PC-9 (cell line): Measurements from ENCODE around the gene KCNIP1. TPM values are rescaled to one million over a fixed set of nuclear protein-coding genes. Genes with fewer than 3 reads are reported as not detected.

Experiments used
- BruUV-seq: library from RNA; stranded (reverse); fragments of 400-500 nt; replicated peaks from 2 replicates; lab custom pipeline; 2021; lab: Mats Ljungman, UMichigan
- CTCF ChIA-PET: fragments of 300-600 bp; sonication (Branson Sonifier 250); formaldehyde crosslinking; loops from one replicate; lab custom pipeline; 2022; ENCODE audit warnings: antibody characterized with exemption; lab: Charles Lee
- POLR2A ChIA-PET: fragments of 300-600 bp; sonication (Branson Sonifier 250); formaldehyde crosslinking; loops from one replicate; lab custom pipeline; 2022; ENCODE audit warnings: antibody characterized with exemption; ENCODE audit not compliant: unreplicated experiment; lab: Charles Lee
- DNase-seq, 2 experiments: peaks; one replicate each; pipeline versions ENCODE4 v3.0.0 to v3.0.0-alpha.2; 2015 to 2022; ENCODE audit warnings: mixed read lengths in 1 of 2
- H2AFZ ChIP-seq: fragments of 200-600 bp; sonication (generic); 2 replicates; pipeline ENCODE4 v1.8.1; 2017; ENCODE audit warnings: antibody characterized with exemption
- H3F3A ChIP-seq: fragments of 200-600 bp; sonication (generic); 2 replicates; pipeline ENCODE4 v1.8.1; 2017; ENCODE audit warnings: antibody characterized with exemption, mild to moderate bottlenecking, low read depth; ENCODE audit not compliant: insufficient read depth
- H3K27ac ChIP-seq: fragments of 200-600 bp; sonication (generic); 2 replicates; pipeline ENCODE4 v1.6.1; 2016; ENCODE audit warnings: mixed run types
- H3K27me3 ChIP-seq: fragments of 200-600 bp; sonication (generic); 2 replicates; pipeline ENCODE4 v1.6.1; 2016; ENCODE audit warnings: low read depth, mixed run types; ENCODE audit not compliant: insufficient read depth
- H3K36me3 ChIP-seq: fragments of 200-600 bp; sonication (generic); 2 replicates; pipeline ENCODE4 v1.6.1; 2016; ENCODE audit warnings: low read depth, mixed run types
- H3K4me1 ChIP-seq: fragments of 200-600 bp; sonication (generic); replicated peaks from 2 replicates; pipeline ENCODE4 v1.6.1; 2016; ENCODE audit warnings: mixed run types; ENCODE audit not compliant: insufficient read depth
- H3K4me2 ChIP-seq: fragments of 200-600 bp; sonication (generic); 2 replicates; pipeline ENCODE4 v1.6.1; 2017; ENCODE audit warnings: mixed run types
- H3K4me3 ChIP-seq: fragments of 200-600 bp; sonication (generic); 2 replicates; pipeline ENCODE4 v1.6.1; 2016; ENCODE audit warnings: mixed run types
- H3K79me2 ChIP-seq: fragments of 200-600 bp; sonication (generic); 2 replicates; pipeline ENCODE4 v1.6.1; 2017; ENCODE audit warnings: low read depth, mixed run types
- H3K9me2 ChIP-seq: fragments of 200-600 bp; sonication (generic); 2 replicates; pipeline ENCODE4 v1.8.1; 2017; ENCODE audit warnings: mild to moderate bottlenecking; ENCODE audit not compliant: insufficient read depth
- H3K9me3 ChIP-seq: fragments of 200-600 bp; sonication (generic); 2 replicates; pipeline ENCODE4 v1.8.1; 2016; ENCODE audit warnings: low read depth; ENCODE audit not compliant: insufficient read depth
- H4K20me1 ChIP-seq: fragments of 200-600 bp; sonication (generic); 2 replicates; pipeline ENCODE4 v1.8.1; 2017; ENCODE audit not compliant: insufficient read depth
- EZH2 ChIP-seq: fragments of 200-600 bp; sonication (generic); IDR thresholded peaks from 2 replicates; pipeline ENCODE4 v1.8.0; 2017; ENCODE audit warnings: antibody characterized with exemption, low read depth
- intact Hi-C: fragments of 100-400 bp; cut with micrococcal nuclease; formaldehyde crosslinking; loops from one replicate; pipeline ENCODE4 v1.10.0; 2022; ENCODE audit not compliant: unreplicated experiment
- total RNA-seq: library from RNA; stranded (reverse); gene quantifications from 2 replicates; pipeline ENCODE4 v1.2.3, GENCODE V29; 2021
- TF ChIP-seq, protein P1 (sequence below): fragments of 200-600 bp; sonication (generic); conservative IDR thresholded peaks from 2 replicates; pipeline ENCODE4 v1.6.1; 2017; ENCODE audit warnings: mixed run types, antibody characterized with exemption, mild to moderate bottlenecking, moderate library complexity

The KCNIP1 gene
- total RNA-seq, 1 experiment from 2014 or later: not detected

DNA sequence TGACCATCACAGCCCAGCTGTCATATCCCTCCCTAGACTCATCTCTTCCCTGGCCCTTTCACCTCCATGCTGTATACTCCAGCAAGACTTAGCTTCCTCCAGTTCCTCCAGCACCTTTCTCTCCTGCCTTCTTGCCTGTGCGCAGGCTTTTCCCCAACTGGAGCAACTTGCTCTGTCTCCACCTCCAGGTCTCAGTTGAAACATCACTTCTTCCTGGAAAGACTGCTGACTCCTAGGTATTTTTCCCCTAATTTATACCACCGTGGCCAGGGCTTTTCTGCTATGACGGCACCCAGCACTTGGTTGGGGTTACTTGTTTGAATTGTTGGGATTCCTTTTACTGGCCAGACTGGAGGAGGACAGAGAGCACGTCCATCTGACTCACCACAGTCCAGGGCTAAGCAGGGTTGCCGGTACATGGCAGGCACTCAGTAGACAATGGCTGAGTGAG lies 67.5 kb downstream of the KCNIP1 start:
- CTCF ChIA-PET: no interaction called here
- H3K4me1 ChIP-seq: peaks cover 32% of the 10 kb centered on the region
- H3F3A ChIP-seq: peaks cover 26% of the 10 kb centered on the region
- H4K20me1 ChIP-seq: no peaks in the 10 kb centered on the region
- peak overlapping the region; percentile 26; the same call in 1 of the 2 replicates for H3K27ac ChIP-seq
- no peaks in the 10 kb centered on the region for H3K79me2 ChIP-seq
- no peaks in the 10 kb centered on the region for H3K36me3 ChIP-seq
- POLR2A ChIA-PET: no interaction called here
- no peaks in the 10 kb centered on the region for H3K9me2 ChIP-seq
- no peak overlapping the region for H2AFZ ChIP-seq
- intact Hi-C loops: no loop called here
- H3K4me2 ChIP-seq: peak overlapping the region; percentile 73
- TF ChIP-seq, protein P1, sequence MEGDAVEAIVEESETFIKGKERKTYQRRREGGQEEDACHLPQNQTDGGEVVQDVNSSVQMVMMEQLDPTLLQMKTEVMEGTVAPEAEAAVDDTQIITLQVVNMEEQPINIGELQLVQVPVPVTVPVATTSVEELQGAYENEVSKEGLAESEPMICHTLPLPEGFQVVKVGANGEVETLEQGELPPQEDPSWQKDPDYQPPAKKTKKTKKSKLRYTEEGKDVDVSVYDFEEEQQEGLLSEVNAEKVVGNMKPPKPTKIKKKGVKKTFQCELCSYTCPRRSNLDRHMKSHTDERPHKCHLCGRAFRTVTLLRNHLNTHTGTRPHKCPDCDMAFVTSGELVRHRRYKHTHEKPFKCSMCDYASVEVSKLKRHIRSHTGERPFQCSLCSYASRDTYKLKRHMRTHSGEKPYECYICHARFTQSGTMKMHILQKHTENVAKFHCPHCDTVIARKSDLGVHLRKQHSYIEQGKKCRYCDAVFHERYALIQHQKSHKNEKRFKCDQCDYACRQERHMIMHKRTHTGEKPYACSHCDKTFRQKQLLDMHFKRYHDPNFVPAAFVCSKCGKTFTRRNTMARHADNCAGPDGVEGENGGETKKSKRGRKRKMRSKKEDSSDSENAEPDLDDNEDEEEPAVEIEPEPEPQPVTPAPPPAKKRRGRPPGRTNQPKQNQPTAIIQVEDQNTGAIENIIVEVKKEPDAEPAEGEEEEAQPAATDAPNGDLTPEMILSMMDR: peak; percentile 27; the same call in 1 of the 2 replicates
- TF ChIP-seq EZH2: no peak
- no TSS peak for BruUV-seq
- peak overlapping the region; percentile 24; the same call in 1 of the 2 replicates for H3K4me3 ChIP-seq
- DNase-seq: peak in 1 of 2 experiments; percentile 95
- no peaks in the 10 kb centered on the region for H3K27me3 ChIP-seq
- H3K9me3 ChIP-seq: no peaks in the 10 kb centered on the region

DNA sequence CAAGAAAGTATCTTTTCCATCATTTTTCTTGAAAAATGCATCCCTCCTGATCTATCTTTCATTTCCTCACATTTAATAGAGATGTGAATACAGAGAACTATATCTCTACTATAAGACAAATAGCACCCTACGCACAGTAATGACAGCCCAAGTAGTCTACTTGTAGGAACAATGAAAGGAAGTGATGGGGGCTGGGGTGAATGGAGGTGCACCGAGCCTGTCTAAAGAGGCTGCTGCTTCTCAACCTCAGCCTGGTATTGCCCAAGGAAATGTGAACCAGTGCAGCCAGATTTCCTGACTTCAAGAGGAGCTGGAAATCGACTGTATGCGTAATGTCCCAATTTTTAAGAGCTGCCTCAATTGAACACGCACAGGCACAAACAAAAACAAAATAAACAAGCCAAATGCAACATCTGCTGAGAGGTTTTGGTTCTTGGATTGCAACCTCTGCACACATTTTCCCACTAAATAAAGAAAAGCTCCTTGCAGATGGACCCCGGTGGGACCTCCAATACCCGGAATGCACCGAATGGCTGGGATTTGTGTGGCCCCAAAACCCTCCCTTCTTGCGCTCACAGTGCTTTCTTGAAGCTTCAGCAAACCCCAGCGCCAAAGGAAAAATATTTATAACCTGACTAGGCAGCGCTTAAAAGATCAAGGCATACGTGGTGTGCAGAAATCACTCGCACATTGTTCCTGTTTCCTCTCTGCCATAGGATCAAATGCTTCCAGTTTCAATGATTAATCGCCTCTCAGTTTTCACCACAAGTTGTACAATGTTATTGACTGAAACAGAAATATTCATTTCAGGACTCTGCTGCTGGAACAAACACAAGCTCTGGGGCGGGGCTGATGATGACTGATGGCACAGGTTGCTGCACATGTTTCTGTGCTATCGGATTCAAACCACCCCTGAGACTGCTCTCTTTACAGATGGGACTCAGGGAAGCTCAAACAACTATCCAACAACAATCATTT lies 68.3 kb downstream of the KCNIP1 start:
- Histone ChIP-seq H3K79me2 (no peaks in the 10 kb centered on the region), H3K4me3 (peak overlapping the region; percentile 24; the same call in 1 of the 2 replicates), H3F3A (peaks cover 26% of the 10 kb centered on the region), H2AFZ (no peak overlapping the region), H3K4me2 (peak overlapping the region; percentile 73), H3K36me3 (no peaks in the 10 kb centered on the region), H3K27me3 (no peaks in the 10 kb centered on the region), H3K9me2 (no peaks in the 10 kb centered on the region), H3K4me1 (peaks cover 32% of the 10 kb centered on the region), H3K27ac (peak overlapping the region; percentile 26; the same call in 1 of the 2 replicates), H4K20me1 (no peaks in the 10 kb centered on the region), H3K9me3 (no peaks in the 10 kb centered on the region)
- TF ChIP-seq, protein P1: no peak
- TF ChIP-seq EZH2: no peak
- POLR2A ChIA-PET: no interaction called here
- BruUV-seq: no TSS peak
- intact Hi-C loops: no loop called here
- DNase-seq: peak in 1 of 2 experiments; percentile 84
- CTCF ChIA-PET: no interaction called here

DNA sequence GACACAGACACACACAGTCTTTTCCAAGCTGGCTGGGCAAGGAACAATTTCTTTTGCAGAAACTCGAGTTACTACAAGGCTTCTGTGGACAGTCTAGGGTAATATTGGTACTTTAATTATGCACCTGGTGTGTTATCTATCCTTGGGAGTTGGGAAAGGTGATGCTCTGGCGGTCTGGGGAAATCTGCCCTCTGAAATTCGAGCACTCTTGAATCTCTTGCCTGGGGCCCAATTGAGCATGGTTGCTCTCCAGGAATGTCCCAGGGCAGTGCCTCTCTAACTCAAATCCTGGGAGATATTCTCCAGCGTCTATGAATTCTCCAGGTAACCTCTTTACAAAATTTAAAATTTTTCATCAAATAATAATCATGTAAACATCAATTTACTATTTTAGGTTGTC lies 69.3 kb downstream of the KCNIP1 start:
- POLR2A ChIA-PET: no interaction called here

More for the DNA sequence above, 69.3 kb downstream of the KCNIP1 start:
- peak overlapping the region; percentile 73 for H3K4me2 ChIP-seq
- no peak overlapping the region; the same call in 1 of the 2 replicates for H3K4me3 ChIP-seq
- DNase-seq: no peak
- no peaks in the 10 kb centered on the region for H3K79me2 ChIP-seq
- CTCF ChIA-PET: no interaction called here
- intact Hi-C loops: no loop called here
- no TSS peak for BruUV-seq
- no peaks in the 10 kb centered on the region for H3K36me3 ChIP-seq
- H3K9me3 ChIP-seq: no peaks in the 10 kb centered on the region
- H2AFZ ChIP-seq: no peak overlapping the region
- no peaks in the 10 kb centered on the region for H3K27me3 ChIP-seq
- H3K27ac ChIP-seq: no peak overlapping the region
- no peak for TF ChIP-seq EZH2
- TF ChIP-seq, protein P1: no peak
- no peaks in the 10 kb centered on the region for H4K20me1 ChIP-seq
- H3K9me2 ChIP-seq: no peaks in the 10 kb centered on the region
- peaks cover 32% of the 10 kb centered on the region for H3K4me1 ChIP-seq
- peaks cover 26% of the 10 kb centered on the region for H3F3A ChIP-seq
